Measurements from ENCODE around the gene LCOR.
"Not testable (repeated sequence)": the region's sequence is repeated elsewhere in the genome, so short reads cannot be mapped to it uniquely, and the experiment has no call there.

The LCOR gene

GRCh38 chr10:96840841-96841518, 8.9 kb downstream of the LCOR start:
- DNase-seq, result no peak

DNA sequence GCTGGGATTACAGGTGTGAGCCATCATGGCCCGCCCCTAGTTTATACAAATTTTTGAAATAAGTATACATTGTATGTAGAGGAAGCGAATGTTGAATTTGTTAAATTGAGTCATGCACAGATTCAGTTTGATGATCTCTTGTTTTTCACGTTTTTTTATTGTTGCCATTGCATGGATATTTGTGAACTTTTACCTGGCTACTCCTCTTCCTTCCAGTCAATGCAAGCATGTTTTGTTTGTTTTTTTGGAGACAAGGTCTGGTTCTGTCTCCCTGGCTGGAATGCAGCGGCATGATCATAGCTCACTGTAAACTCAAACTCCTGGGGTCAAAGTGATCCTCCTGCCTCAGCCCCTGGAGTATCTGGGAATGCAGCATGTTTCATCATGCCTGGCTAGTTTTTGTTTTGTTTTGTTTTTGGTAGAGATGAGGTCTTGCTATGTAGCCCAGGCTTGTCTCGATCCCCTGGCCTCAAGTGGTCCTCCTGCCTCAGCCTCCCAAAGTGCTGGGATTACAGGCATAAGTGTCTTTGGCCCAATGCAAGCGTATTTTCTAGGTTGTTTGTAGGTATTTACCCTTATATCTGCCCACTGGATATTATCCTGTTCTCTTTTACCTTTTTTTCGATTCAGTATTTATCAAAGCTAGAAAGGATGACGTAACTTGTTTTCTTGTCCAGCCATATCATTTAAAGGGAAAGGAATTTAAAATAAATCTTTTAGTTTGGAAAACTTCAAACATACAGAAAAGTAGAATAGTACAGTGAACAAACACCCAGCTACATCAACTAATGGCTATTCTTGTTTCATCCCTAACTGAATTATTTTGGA, 11.0 kb downstream of the LCOR start:
- DNase-seq, result no peak

GRCh38 chr10:96843823-96844222, 11.7 kb downstream of the LCOR start:
- no peak for DNase-seq

DNA sequence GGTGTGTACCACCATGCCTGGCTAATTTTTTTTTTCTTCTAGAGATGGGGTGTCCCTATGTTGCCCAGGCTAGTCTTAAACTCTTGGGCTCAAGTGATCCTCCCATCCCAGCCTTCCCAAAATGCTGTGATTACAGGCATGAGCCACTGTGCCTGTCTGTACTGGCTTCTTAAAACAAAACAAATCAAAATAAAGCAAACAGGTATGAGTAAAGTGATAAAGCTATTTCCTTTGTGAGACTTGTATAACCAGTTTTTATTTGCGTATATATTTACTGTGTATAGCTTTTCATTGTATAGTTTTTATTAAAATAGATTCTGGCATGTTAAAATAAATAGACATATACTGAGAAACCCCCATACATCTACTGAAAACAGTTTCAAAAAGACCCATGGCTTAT, 14.3 kb downstream of the LCOR start:
- DNase-seq, result no peak

GRCh38 chr10:96846926-96847325, 14.8 kb downstream of the LCOR start:
- no peak for DNase-seq

DNA sequence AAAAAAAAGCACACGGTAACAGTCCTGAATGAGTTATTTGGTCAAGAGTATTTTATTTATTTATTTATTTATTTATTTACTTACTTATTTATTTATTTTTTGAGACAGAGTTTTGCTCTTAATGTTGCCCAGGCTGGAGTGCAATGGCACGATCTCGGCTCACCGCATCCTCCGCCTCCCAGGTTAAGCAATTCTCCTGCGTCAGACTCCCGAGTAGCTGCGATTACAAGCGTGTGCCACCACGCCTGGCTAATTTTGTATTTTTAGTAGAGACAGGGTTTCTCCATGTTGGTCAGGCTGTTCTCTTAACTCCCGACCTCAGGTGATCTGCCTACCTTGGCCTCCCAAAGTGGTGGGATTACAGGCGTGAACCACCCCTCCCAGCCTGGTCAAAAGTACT, 15.3 kb downstream of the LCOR start:
- not testable (repeated sequence) for DNase-seq

DNA sequence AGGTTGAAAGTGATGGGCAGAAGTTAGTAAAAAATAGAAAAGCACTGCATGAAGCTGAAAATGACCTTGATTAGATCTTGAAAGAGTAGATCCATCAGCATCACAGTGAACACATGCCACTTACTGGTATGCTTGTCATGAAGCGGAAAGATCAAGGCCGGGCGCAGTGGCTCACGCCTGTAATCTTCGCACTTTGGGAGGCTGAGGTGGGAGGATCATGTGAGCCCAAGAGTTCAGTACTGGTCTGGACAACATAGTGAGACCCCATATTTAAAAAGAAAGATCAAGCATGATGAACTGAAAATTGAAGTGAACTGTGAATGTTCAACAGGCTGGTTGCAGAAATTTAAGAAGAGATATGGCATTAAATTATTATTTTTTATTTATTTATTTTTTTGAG, 18.0 kb downstream of the LCOR start:
- no peak for DNase-seq

DNA sequence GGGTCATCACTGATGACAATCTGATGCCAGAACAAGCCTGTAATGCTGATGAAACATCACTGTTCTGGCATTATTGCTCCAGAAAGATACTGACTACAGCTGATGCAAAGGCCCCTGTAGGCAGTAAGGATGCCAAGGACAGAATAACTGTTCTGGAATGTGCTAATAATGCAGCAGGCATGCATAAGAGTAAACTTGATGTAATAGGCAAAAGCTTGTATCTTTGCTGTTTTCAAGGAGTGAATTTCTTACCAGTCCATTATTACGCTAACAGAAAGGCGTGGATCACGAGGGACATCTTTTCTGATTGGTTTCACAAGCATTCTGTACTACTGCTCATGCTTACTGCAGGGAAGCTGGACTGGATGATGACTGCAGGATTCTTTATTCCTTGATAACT, 18.7 kb downstream of the LCOR start:
- no peak for DNase-seq

- DNase-seq, result no peak
These were observed 19.2 kb downstream of the LCOR start for GRCh38 chr10:96851281-96851680.

DNA sequence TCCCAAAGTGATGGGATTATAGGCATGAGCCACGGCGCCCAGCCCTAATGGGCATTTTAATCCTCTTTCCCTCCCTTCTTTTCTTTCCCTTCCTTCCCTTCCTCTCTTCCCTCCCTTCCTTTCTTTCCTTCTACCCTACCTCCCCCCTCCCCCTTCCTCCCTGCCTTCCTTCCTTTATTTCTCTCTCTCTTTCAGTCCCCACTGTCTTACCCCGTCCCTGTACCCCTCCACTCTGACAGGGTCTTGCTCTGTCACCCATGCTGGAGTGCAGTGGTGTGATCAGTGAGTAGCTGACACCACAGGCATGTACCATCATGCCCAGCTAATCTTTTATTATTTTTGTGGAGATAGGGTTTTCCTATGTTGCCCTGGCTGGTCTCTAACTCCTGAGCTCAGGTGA, 24.2 kb downstream of the LCOR start:
- no peak for DNase-seq

GRCh38 chr10:96857301-96858012, 25.4 kb downstream of the LCOR start:
- DNase-seq, result no peak

GRCh38 chr10:96858038-96858705, 26.1 kb downstream of the LCOR start:
- DNase-seq, result no peak

GRCh38 chr10:96858706-96859050, 26.6 kb downstream of the LCOR start:
- DNase-seq, result no peak

DNA sequence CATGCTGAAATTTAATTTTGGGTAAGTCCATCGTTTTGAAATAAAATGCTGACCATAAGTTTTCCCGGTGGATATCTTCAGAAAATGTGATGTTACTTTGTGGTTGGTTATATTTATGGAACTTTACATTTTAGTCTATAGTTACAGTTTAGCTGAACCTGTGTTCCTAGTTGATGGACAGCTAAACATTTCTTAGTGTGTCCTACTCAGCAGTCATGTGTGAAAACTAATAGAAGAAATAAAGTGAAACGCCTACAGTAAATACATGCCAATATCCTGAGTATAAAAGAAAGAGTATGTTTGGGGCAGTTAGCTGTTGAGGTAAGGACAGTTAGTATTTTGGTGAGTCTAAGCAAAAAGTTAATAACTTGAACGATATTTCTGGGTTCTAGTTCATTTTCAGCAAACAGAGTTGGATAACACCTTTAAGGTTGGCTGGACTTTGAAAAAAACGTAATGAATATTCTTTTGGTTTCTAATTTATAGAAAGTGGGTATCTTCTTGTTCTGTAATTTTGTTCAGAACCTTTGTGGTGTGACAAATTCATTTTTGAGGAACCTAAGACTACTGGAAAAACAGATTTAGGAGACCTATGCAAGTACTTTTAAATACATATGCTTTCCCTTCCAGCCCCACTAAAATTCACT, 28.7 kb downstream of the LCOR start:
- DNase-seq, result no peak

- no peak for DNase-seq
These were observed 31.9 kb downstream of the LCOR start for GRCh38 chr10:96863922-96864543.

DNA sequence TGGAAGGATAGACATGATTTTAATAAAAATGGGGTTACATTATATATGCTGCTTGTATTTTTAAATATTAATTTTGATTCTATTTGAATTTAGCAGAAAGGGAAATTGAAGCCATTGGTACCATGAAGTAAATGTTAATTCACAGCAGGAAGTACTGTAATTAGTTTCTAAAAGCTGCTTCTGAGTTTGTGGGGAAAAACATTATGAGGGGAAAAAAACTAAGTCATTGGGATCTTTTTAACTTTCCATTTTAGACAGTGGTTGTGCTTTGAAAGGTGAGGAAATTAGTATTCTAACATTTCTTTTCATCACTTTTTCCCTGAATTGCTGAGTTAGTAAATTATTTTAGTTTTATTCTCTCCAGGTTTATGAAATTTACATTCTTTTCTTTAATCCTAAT, 41.0 kb downstream of the LCOR start:
- no peak for DNase-seq

DNA sequence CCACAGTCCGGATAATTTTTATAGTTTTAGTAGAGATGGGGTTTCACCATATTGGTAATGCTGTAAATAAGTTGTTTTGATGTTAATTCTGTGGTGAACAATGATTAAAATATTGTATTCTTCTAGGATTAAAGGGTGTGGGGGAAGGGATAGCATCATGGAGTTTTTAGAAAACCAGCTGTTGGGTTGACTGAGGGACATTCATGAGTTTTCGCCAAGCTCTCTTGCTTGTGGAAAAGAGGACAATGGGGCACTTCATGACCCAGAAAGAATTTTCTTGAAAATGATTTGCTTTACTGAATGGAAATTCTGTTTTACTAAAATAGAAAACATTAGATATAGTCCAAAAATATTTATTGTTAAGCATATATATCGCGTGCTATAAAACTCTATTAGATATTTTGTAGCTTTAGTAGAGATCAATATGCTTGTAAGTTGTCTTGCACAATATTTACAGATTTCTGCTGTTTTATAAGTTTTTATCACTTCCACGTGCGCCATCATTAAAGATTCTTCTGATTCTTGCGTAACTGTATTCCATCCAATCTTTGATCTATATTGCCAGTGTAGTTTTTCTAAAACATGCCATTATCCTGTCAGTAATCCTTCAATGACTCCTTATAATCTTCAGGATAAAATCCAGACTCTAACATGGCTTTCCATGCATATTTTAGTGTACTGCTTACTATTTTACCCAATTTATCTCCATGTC, 41.8 kb downstream of the LCOR start:
- no peak for DNase-seq

- DNase-seq, result no peak
These were observed 46.0 kb downstream of the LCOR start for GRCh38 chr10:96878057-96878456.

- DNase-seq, result no peak
These were observed 48.5 kb downstream of the LCOR start for GRCh38 chr10:96880575-96880974.

GRCh38 chr10:96889415-96890171, 57.5 kb downstream of the LCOR start:
- no peak for DNase-seq

GRCh38 chr10:96890172-96890513, 58.0 kb downstream of the LCOR start:
- DNase-seq, result no peak

Data from RPMI8226 (cell line).